MM.1S (cell line): Measurements from ENCODE around the gene HBE1.

Source experiments
- DNase-seq: peaks from one replicate; pipeline ENCODE4 v3.0.0-alpha.2; 2015
- H2AFZ ChIP-seq: fragments of 300-600 bp; sonication (generic); 2 replicates; pipeline ENCODE4 v1.6.0; 2016; ENCODE audit warnings: antibody characterized with exemption, low read length
- H3F3A ChIP-seq: fragments of 300-600 bp; sonication (generic); 2 replicates; pipeline ENCODE4 v1.6.1; 2016; ENCODE audit warnings: mild to moderate bottlenecking, antibody characterized with exemption, low read length, moderate library complexity, mixed read lengths; ENCODE audit not compliant: insufficient read depth
- H3K27ac ChIP-seq: fragments of 300-600 bp; sonication (generic); 2 replicates; pipeline ENCODE4 v1.5.1; 2016; ENCODE audit warnings: mild to moderate bottlenecking, low read length
- H3K27me3 ChIP-seq: fragments of 300-600 bp; sonication (generic); replicated peaks from 2 replicates; pipeline ENCODE4 v1.6.0; 2016; ENCODE audit warnings: low read length; ENCODE audit not compliant: insufficient read depth
- H3K36me3 ChIP-seq: fragments of 300-600 bp; sonication (generic); replicated peaks from 2 replicates; pipeline ENCODE4 v1.6.1; 2016; ENCODE audit warnings: mild to moderate bottlenecking, low read length, mixed read lengths; ENCODE audit not compliant: insufficient read depth
- H3K4me1 ChIP-seq: fragments of 300-600 bp; sonication (generic); 2 replicates; pipeline ENCODE4 v1.6.1; 2016; ENCODE audit warnings: low read length, mixed read lengths
- H3K4me2 ChIP-seq: fragments of 300-600 bp; sonication (generic); 2 replicates; pipeline ENCODE4 v1.6.0; 2016; ENCODE audit warnings: low read depth, low read length
- H3K4me3 ChIP-seq: fragments of 300-600 bp; sonication (generic); 2 replicates; pipeline ENCODE4 v1.5.1; 2016; ENCODE audit warnings: low read length, mixed read lengths
- H3K79me2 ChIP-seq: fragments of 300-600 bp; sonication (generic); 2 replicates; pipeline ENCODE4 v1.6.1; 2016; ENCODE audit warnings: mixed run types, low read length, mixed read lengths
- H3K9ac ChIP-seq: fragments of 300-600 bp; sonication (generic); 2 replicates; pipeline ENCODE4 v1.6.1; 2016; ENCODE audit warnings: low read length, mixed read lengths
- H3K9me2 ChIP-seq: fragments of 300-600 bp; sonication (generic); replicated peaks from 2 replicates; pipeline ENCODE4 v1.6.1; 2016; ENCODE audit warnings: mild to moderate bottlenecking, low read length, mixed read lengths; ENCODE audit not compliant: insufficient read depth
- H3K9me3 ChIP-seq: fragments of 300-600 bp; sonication (generic); replicated peaks from 2 replicates; pipeline ENCODE4 v1.6.1; 2016; ENCODE audit warnings: mild to moderate bottlenecking, low read length, mixed read lengths; ENCODE audit not compliant: insufficient read depth
- H4K20me1 ChIP-seq: fragments of 300-600 bp; sonication (generic); 2 replicates; pipeline ENCODE4 v1.6.1; 2016; ENCODE audit warnings: mild to moderate bottlenecking, low read length, moderate library complexity, mixed read lengths; ENCODE audit not compliant: insufficient read depth
- CTCF ChIP-seq: fragments of 300-600 bp; sonication (generic); IDR thresholded peaks from 2 replicates; pipeline ENCODE4 v1.5.1; 2016; ENCODE audit warnings: antibody characterized with exemption, low read length, mixed read lengths
- EZH2 ChIP-seq: fragments of 300-600 bp; sonication (generic); optimal IDR thresholded peaks from 2 replicates; pipeline ENCODE3; 2017; ENCODE audit warnings: low read depth, mild to moderate bottlenecking, antibody characterized with exemption, low read length, mixed read lengths
- EZH2phosphoT487 ChIP-seq: fragments of 300-600 bp; sonication (generic); IDR thresholded peaks from 2 replicates; pipeline ENCODE4 v1.6.1; 2018; ENCODE audit warnings: antibody characterized with exemption, low read length

Gene HBE1

GRCh38 chr11:5247472-5248192 lies 22.1 kb downstream of the HBE1 start:
- Histone ChIP-seq H3K27ac (no peak overlapping the region), H3K9me3 (no peaks in the 10 kb centered on the region), H3K4me1 (peaks cover 9% of the 10 kb centered on the region), H3F3A (no peaks in the 10 kb centered on the region), H3K9me2 (no peaks in the 10 kb centered on the region), H3K4me3 (no peak overlapping the region), H3K36me3 (no peaks in the 10 kb centered on the region), H2AFZ (no peak overlapping the region), H3K79me2 (no peaks in the 10 kb centered on the region), H3K4me2 (no peak overlapping the region), H4K20me1 (no peaks in the 10 kb centered on the region), H3K9ac (no peak overlapping the region), H3K27me3 (no peaks in the 10 kb centered on the region)
- TF ChIP-seq EZH2 = no peak
- TF ChIP-seq CTCF = no peak
- TF ChIP-seq EZH2phosphoT487 = no peak
- DNase-seq = no peak

- TF ChIP-seq CTCF (no peak), EZH2 (no peak), EZH2phosphoT487 (no peak)
- Histone ChIP-seq H2AFZ (no peak overlapping the region), H3K9ac (no peak overlapping the region), H3K27ac (no peak overlapping the region), H4K20me1 (no peaks in the 10 kb centered on the region), H3K79me2 (no peaks in the 10 kb centered on the region), H3F3A (no peaks in the 10 kb centered on the region), H3K9me3 (no peaks in the 10 kb centered on the region), H3K4me3 (no peak overlapping the region), H3K4me1 (peaks cover 14% of the 10 kb centered on the region), H3K36me3 (no peaks in the 10 kb centered on the region), H3K27me3 (no peaks in the 10 kb centered on the region), H3K9me2 (no peaks in the 10 kb centered on the region), H3K4me2 (no peak overlapping the region)
- no peak for DNase-seq
These were observed 22.8 kb downstream of the HBE1 start for GRCh38 chr11:5246772-5247471.

GRCh38 chr11:5245155-5245554 lies 24.6 kb downstream of the HBE1 start:
- peaks cover 24% of the 10 kb centered on the region for H3K4me1 ChIP-seq
- H3K4me2 ChIP-seq = no peak overlapping the region
- H3F3A ChIP-seq = no peaks in the 10 kb centered on the region
- H3K36me3 ChIP-seq = no peaks in the 10 kb centered on the region
- no peak for DNase-seq
- H2AFZ ChIP-seq = no peak overlapping the region
- no peaks in the 10 kb centered on the region for H3K9me2 ChIP-seq
- H3K9me3 ChIP-seq = no peaks in the 10 kb centered on the region
- H3K9ac ChIP-seq = no peak overlapping the region
- H3K27me3 ChIP-seq = no peaks in the 10 kb centered on the region
- TF ChIP-seq EZH2phosphoT487 (no peak), CTCF (no peak), EZH2 (no peak)
- H3K4me3 ChIP-seq = no peak overlapping the region
- H4K20me1 ChIP-seq = no peaks in the 10 kb centered on the region
- H3K27ac ChIP-seq = no peak overlapping the region
- no peaks in the 10 kb centered on the region for H3K79me2 ChIP-seq
